ENCODE results near the gene PIGP. TPM values are rescaled to one million over a fixed set of nuclear protein-coding genes. Genes with fewer than 3 reads are reported as not detected.

PIGP gene
- total and polyA plus RNA-seq, 2 of the 13 experiments (the other 11 are each of a cell fraction or from before 2014, with no cell fraction given): 14.8 to 33.4 TPM

- TF ChIP-seq SCMH1 (CRISPR knock-in tag; IDR thresholded peaks at IDR 0.05; ENCODE audit: borderline replicate concordance) (no peak), E2F2 (CRISPR knock-in tag; IDR thresholded peaks at IDR 0.05; ENCODE audit: borderline replicate concordance) (no peak), KLF9 (CRISPR knock-in tag; IDR thresholded peaks at IDR 0.05; ENCODE audit: low read depth) (no peak), EEA1 (CRISPR knock-in tag; IDR thresholded peaks at IDR 0.05; ENCODE audit: borderline replicate concordance) (no peak), MLLT10 (CRISPR knock-in tag; IDR thresholded peaks at IDR 0.05) (0 out of 2 replicates have a peak, but pooled peaks have one; percentile 47), ZNF709 (CRISPR knock-in tag; IDR thresholded peaks at IDR 0.05) (no peak; the same call in 1 of the 2 replicates), ZNF33B (CRISPR knock-in tag; IDR thresholded peaks at IDR 0.05) (no peak; the same call in 1 of the 2 replicates), ZNF292 (CRISPR knock-in tag; IDR thresholded peaks at IDR 0.05; ENCODE audit: borderline replicate concordance, low read depth) (0 out of 2 replicates have a peak, but pooled peaks have one; percentile 31), ZSCAN12 (CRISPR knock-in tag; IDR thresholded peaks at IDR 0.05) (no peak), NFAT5 (CRISPR knock-in tag; IDR thresholded peaks at IDR 0.05) (no peak), KAT8 (CRISPR knock-in tag; IDR thresholded peaks at IDR 0.05) (no peak; the same call in 1 of the 2 replicates), ZNF329 (CRISPR knock-in tag; IDR thresholded peaks at IDR 0.05; ENCODE audit: low read depth) (no peak), ZBTB38 (CRISPR knock-in tag; IDR thresholded peaks at IDR 0.05) (peak; percentile 21; the same call in 1 of the 2 replicates), ATF7 (IDR thresholded peaks at IDR 0.05) (no peak), ATF7 (CRISPR knock-in tag; IDR thresholded peaks at IDR 0.05) (no peak), ATF4 (CRISPR knock-in tag; IDR thresholded peaks at IDR 0.05) (no peak; a peak in 1 of 4 replicates)
These were observed 440 bp downstream of the PIGP start (continued) for GRCh38 chr21:37072274-37072987.
